Tibial nerve (tissue), 4 donors: ENCODE measurements around the gene MRPS33.

ENCODE experiments used
- EP300 ChIP-seq, 2 donors: sonication (generic); formaldehyde crosslinking; IDR thresholded peaks; one replicate each; pipeline ENCODE4 v1.6.1; 2017; ENCODE audit warnings: antibody characterized with exemption in 2 of 2, mild to moderate bottlenecking in 1 of 2
- POLR2A ChIP-seq, 2 donors: fragments of 450-650 bp; IDR thresholded peaks; one replicate each; pipeline ENCODE4 v1.6.1; 2017; ENCODE audit warnings: antibody characterized with exemption in 2 of 2, mild to moderate bottlenecking in 2 of 2, moderate library complexity in 2 of 2
- TF ChIP-seq, protein P1 (sequence below), 5 experiments: fragments of 200-600 bp in 3 of 5; fragments of 450-650 bp in 2 of 5; sonication (generic) in 3 of 5; IDR thresholded peaks; one replicate each; pipeline ENCODE4 v1.5.1; 2016 to 2019; ENCODE audit warnings: antibody characterized with exemption in 5 of 5, mild to moderate bottlenecking in 3 of 5, moderate library complexity in 2 of 5

DNA sequence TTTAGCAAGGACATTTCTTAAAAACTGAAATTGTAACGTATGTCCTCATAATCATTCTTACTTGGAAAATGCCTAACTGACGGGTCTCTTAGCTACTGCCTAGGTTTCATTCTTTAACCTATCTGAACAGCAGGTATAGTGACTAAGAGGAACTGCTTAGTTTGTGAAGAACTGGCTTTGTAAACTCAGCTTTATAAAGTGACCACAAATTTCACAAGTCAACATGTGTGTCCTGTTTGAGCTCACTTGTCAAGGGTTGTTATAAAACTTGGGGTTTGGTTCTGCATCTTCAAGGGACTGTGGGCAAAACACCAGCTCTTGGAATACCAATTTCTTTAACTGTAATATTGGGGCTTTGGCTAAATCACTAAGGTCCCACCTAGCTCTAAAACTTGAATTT, 32.2 kb downstream of the MRPS33 start:
- TF ChIP-seq, protein P1, sequence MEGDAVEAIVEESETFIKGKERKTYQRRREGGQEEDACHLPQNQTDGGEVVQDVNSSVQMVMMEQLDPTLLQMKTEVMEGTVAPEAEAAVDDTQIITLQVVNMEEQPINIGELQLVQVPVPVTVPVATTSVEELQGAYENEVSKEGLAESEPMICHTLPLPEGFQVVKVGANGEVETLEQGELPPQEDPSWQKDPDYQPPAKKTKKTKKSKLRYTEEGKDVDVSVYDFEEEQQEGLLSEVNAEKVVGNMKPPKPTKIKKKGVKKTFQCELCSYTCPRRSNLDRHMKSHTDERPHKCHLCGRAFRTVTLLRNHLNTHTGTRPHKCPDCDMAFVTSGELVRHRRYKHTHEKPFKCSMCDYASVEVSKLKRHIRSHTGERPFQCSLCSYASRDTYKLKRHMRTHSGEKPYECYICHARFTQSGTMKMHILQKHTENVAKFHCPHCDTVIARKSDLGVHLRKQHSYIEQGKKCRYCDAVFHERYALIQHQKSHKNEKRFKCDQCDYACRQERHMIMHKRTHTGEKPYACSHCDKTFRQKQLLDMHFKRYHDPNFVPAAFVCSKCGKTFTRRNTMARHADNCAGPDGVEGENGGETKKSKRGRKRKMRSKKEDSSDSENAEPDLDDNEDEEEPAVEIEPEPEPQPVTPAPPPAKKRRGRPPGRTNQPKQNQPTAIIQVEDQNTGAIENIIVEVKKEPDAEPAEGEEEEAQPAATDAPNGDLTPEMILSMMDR (IDR thresholded peaks at IDR 0.05), result no peak
- TF ChIP-seq POLR2A (IDR thresholded peaks at IDR 0.05) (no peak), EP300 (IDR thresholded peaks at IDR 0.05) (no peak)
